ENCODE data around the gene WDR27.

WDR27 gene

GRCh38 chr6:169738976-169739529 is 37.2 kb upstream of the WDR27 start:
- no peak for TF ChIP-seq TEAD4 (IDR thresholded peaks at IDR 0.05)
- TF ChIP-seq TCF12 (IDR thresholded peaks at IDR 0.05; ENCODE audit: low read depth), result no peak
- no peak for TF ChIP-seq REST (IDR thresholded peaks at IDR 0.05; ENCODE audit: low read depth)
- no peak for TF ChIP-seq EGR1 (IDR thresholded peaks at IDR 0.05)
- peak; percentile 31 for TF ChIP-seq NFIC (IDR thresholded peaks at IDR 0.05)
- TF ChIP-seq ZBTB7A (IDR thresholded peaks at IDR 0.05; ENCODE audit: low read depth), result no peak
- TF ChIP-seq FOXM1 (IDR thresholded peaks at IDR 0.05; ENCODE audit: borderline replicate concordance, low read depth), result no peak
- TF ChIP-seq EP300 (IDR thresholded peaks at IDR 0.05; ENCODE audit: borderline replicate concordance), result no peak
- 0 out of 2 replicates have a peak, but pooled peaks have one; percentile 12 for TF ChIP-seq MAX (IDR thresholded peaks at IDR 0.05)

DNA sequence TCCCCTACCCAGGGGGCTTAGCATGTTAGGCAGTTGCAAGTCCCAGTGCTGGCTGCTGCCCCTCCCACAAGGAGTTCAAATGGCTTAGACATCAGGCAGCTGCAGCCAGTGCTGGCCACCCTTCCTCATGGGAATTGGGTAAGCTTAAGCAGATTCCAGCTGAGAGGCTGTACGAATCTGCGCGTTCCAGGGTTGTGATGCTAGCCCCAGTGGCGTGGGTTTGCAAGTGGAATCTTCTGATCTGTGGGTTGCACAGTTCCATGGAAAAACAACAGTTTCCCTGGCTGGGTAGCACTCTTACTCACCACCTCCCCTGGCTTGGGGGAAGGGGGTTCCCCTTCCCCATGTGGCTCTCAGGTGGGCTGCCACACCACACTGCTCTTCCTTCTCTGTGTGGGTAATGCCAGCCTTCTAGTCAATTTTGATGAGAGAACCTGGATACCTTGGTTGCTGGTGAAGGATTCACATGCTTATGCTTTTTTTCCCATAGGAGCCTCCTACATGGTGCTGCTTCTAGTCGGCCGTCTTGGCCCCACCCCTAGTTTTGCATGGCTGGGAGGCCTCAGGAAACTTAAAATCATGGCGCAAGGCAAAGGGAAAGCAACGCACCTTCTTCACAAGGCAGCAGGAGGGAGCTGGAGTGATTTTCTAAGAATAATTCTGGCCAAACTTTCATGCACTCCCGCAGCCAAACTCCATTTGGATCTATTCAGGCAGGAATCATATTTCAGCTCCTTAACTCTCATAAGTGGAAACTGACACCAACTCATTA is 36.6 kb upstream of the WDR27 start:
- TF ChIP-seq TAF1 (IDR thresholded peaks at IDR 0.05; ENCODE audit: low read depth) (no peak), REST (IDR thresholded peaks at IDR 0.05; ENCODE audit: low read depth) (no peak), YY1 (IDR thresholded peaks at IDR 0.05; ENCODE audit: low read depth) (0 out of 2 replicates have a peak, but pooled peaks have one; percentile 24)

DNA sequence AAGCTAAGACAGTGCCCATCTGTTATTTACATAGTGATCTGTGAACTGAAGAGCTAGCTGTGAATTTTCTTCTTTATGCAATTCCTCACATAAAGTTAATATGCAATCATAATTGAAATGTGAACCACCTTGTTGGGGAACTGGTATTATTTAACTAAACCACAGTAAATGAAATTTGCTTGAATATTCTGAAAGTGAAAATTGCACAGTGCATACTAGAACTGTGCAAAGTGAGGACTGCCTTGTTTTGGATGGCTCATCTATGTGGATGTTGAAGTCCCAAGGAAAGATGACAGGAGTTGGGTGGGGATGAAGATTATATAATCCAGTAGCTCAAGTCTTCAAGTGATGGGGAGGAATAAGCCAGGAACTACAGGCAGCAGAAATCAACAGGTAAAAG is 28.1 kb upstream of the WDR27 start:
- no peak for TF ChIP-seq RAD21 (IDR thresholded peaks at IDR 0.05; ENCODE audit: low read depth)
- no peak for TF ChIP-seq YY1 (IDR thresholded peaks at IDR 0.05; ENCODE audit: low read depth)
- no peak for TF ChIP-seq EP300 (IDR thresholded peaks at IDR 0.05; ENCODE audit: borderline replicate concordance)
- no peak for TF ChIP-seq TAF1 (IDR thresholded peaks at IDR 0.05; ENCODE audit: low read depth)
- no peak for TF ChIP-seq NFIC (IDR thresholded peaks at IDR 0.05)

DNA sequence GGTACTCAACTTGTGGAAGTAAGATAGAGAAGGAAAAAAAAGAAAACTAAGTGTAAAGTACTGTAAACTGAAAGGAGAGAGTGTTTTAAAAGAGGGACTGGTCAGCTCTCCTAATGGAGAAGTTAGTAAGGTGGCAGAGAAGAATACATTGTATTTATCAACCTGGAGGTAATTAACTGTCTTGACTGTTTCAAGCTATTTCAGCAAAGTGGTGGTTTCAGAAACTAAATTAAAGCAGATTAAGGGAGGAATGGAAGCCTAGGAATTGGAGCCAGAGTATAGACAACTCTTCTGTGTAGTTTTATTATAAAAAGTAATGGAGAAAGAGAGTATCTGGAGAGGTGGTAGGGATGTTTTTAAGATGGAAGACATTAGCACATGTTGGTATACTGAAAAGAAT is 25.1 kb upstream of the WDR27 start:
- TF ChIP-seq TAF1 (IDR thresholded peaks at IDR 0.05; ENCODE audit: low read depth), result no peak
- TF ChIP-seq TEAD4 (IDR thresholded peaks at IDR 0.05), result no peak
- TF ChIP-seq EGR1 (IDR thresholded peaks at IDR 0.05), result no peak
- no peak for TF ChIP-seq FOXM1 (IDR thresholded peaks at IDR 0.05; ENCODE audit: borderline replicate concordance, low read depth)
- no peak for TF ChIP-seq CREB1 (IDR thresholded peaks at IDR 0.05; ENCODE audit: low read depth)
- no peak for TF ChIP-seq ZBTB7A (IDR thresholded peaks at IDR 0.05; ENCODE audit: low read depth)
- no peak for TF ChIP-seq CEBPB (IDR thresholded peaks at IDR 0.05)
- no peak for TF ChIP-seq YY1 (IDR thresholded peaks at IDR 0.05; ENCODE audit: low read depth)
- no peak for TF ChIP-seq REST (IDR thresholded peaks at IDR 0.05; ENCODE audit: low read depth)
- TF ChIP-seq USF1 (IDR thresholded peaks at IDR 0.05), result no peak
- no peak for TF ChIP-seq TCF12 (IDR thresholded peaks at IDR 0.05; ENCODE audit: low read depth)
- TF ChIP-seq MAX (IDR thresholded peaks at IDR 0.05), result no peak
- TF ChIP-seq RAD21 (IDR thresholded peaks at IDR 0.05; ENCODE audit: low read depth), result no peak

DNA sequence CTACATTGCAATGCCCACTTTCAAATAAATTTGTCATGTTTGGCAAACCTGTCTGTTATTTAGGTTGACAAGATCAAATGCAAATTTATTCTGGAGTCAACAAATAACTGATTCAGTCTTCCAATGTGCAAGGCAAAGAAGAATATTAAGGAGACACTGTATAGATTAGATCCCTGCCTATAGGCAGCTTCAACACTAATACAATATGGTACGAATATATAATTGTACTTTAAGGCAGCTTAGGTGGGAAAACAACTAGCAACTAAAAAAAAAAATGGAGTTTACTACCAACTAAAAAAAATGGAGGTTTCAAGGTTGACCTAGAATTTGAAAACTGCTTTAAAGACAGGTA is 24.2 kb upstream of the WDR27 start:
- TF ChIP-seq EP300 (IDR thresholded peaks at IDR 0.05; ENCODE audit: borderline replicate concordance) (no peak), RAD21 (IDR thresholded peaks at IDR 0.05; ENCODE audit: low read depth) (no peak), ZBTB7A (IDR thresholded peaks at IDR 0.05; ENCODE audit: low read depth) (no peak), YY1 (IDR thresholded peaks at IDR 0.05; ENCODE audit: low read depth) (no peak)
